Measurements from ENCODE around the gene RAB27A. TPM values are rescaled to one million over a fixed set of nuclear protein-coding genes. Genes with fewer than 3 reads are reported as not detected.
A peak's percentile ranks its signal among the peaks of the same experiment; 100 is the strongest.

The RAB27A gene
- total RNA-seq, 1 donor from 2014 or later, result 98.6 TPM

GRCh38 chr15:55241186-55241585 is 48.4 kb downstream of the RAB27A start:
- H3K4me3 Mint-ChIP-seq, result no peak overlapping the region
- no peak overlapping the region for H3K27ac Mint-ChIP-seq
- peaks cover 34% of the 10 kb centered on the region for H3K36me3 Mint-ChIP-seq (ENCODE audit: low read depth)
- peaks cover 82% of the 10 kb centered on the region for H3K4me1 Mint-ChIP-seq (ENCODE audit: low read depth)
- intact Hi-C loops (cut with micrococcal nuclease), result no loop called here
- H3K27me3 Mint-ChIP-seq (ENCODE audit: insufficient read depth), result no peaks in the 10 kb centered on the region
- DNase-seq (ENCODE audit: low spot score), result no peak
- H3K9me3 Mint-ChIP-seq, result no peaks in the 10 kb centered on the region

GRCh38 chr15:55240125-55240760 is 49.4 kb downstream of the RAB27A start:
- H3K4me3 Mint-ChIP-seq, result no peak overlapping the region
- DNase-seq (ENCODE audit: low spot score), result no peak
- H3K27ac Mint-ChIP-seq, result peak overlapping the region; percentile 18
- intact Hi-C loops (cut with micrococcal nuclease), result no loop called here
- H3K36me3 Mint-ChIP-seq (ENCODE audit: low read depth), result peaks cover 34% of the 10 kb centered on the region
- peaks cover 89% of the 10 kb centered on the region for H3K4me1 Mint-ChIP-seq (ENCODE audit: low read depth)
- H3K27me3 Mint-ChIP-seq (ENCODE audit: insufficient read depth), result no peaks in the 10 kb centered on the region
- H3K9me3 Mint-ChIP-seq, result no peaks in the 10 kb centered on the region

DNA sequence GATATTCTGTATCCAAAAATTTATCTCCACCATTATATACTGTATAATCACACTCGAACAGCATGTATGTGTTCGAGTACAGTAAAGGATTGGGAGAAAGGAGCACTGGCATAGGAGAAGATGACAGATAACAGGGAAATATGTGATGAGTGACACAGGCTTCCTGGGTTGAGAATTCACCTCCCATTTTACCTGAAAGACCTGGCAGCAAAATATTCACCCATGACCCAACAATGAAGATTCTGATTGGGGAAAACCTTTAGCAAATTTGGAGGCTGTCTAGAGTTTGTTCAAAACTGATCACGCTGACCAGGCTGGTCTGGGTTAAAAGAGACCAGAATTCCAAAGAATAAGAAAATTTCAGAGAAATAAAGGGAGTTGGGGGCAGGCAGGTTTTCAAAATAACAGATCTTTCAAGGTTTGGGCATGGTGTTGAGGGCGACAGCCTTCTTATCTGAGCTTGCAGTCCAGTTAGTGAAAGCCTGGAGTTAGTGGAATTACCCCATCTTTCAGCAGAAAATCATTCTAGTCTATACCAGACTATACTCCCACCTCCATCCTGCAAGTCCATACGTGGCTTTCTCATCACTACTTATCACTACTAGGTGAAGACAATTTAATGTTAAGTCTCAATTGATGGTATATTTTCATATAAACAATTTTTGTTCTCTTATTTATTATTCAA is 50.0 kb downstream of the RAB27A start:
- H3K9me3 Mint-ChIP-seq, result no peaks in the 10 kb centered on the region
- peaks cover 84% of the 10 kb centered on the region for H3K4me1 Mint-ChIP-seq (ENCODE audit: low read depth)
- H3K36me3 Mint-ChIP-seq (ENCODE audit: low read depth), result peaks cover 29% of the 10 kb centered on the region
- H3K27me3 Mint-ChIP-seq (ENCODE audit: insufficient read depth), result no peaks in the 10 kb centered on the region
- DNase-seq (ENCODE audit: low spot score), result no peak
- H3K27ac Mint-ChIP-seq, result peak overlapping the region; percentile 18
- intact Hi-C loops (cut with micrococcal nuclease), result loop anchor here (2.0 kb wide), 1 partner anchor 15 kb away; no protein-coding TSS in a partner anchor
- no peak overlapping the region for H3K4me3 Mint-ChIP-seq

DNA sequence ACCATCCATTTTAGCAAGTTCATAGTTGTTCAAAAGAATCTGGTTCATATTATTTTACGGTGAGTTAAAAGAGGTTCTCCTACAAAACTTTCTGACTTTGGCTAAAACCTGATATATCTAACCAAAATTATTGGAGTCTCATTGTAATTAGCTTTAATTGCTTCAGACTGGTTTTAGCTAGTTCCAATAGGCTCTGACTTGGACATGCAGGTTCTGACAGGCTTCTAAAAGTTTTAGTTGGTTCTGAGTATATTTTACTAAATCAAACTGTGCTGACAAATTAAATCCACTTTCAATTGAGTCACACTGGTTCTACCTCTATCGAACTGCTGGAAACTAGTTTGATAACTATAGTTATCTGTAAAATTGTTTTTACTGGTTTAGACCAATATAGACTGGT is 50.7 kb downstream of the RAB27A start:
- peaks cover 31% of the 10 kb centered on the region for H3K36me3 Mint-ChIP-seq (ENCODE audit: low read depth)
- DNase-seq (ENCODE audit: low spot score), result no peak
- H3K27ac Mint-ChIP-seq, result no peak overlapping the region
- intact Hi-C loops (cut with micrococcal nuclease), result loop anchor here (1.0 to 2.0 kb wide), 2 partner anchors 16 to 41 kb away; no protein-coding TSS in a partner anchor
- no peaks in the 10 kb centered on the region for H3K27me3 Mint-ChIP-seq (ENCODE audit: insufficient read depth)
- H3K9me3 Mint-ChIP-seq, result no peaks in the 10 kb centered on the region
- no peak overlapping the region for H3K4me3 Mint-ChIP-seq
- H3K4me1 Mint-ChIP-seq (ENCODE audit: low read depth), result peaks cover 84% of the 10 kb centered on the region

GRCh38 chr15:55237219-55238130 is 52.1 kb downstream of the RAB27A start:
- peak overlapping the region; percentile 45 for H3K4me3 Mint-ChIP-seq
- peaks cover 36% of the 10 kb centered on the region for H3K36me3 Mint-ChIP-seq (ENCODE audit: low read depth)
- H3K9me3 Mint-ChIP-seq, result no peaks in the 10 kb centered on the region
- H3K27ac Mint-ChIP-seq, result peak overlapping the region; percentile 85
- no peaks in the 10 kb centered on the region for H3K27me3 Mint-ChIP-seq (ENCODE audit: insufficient read depth)
- DNase-seq (ENCODE audit: low spot score), result no peak
- intact Hi-C loops (cut with micrococcal nuclease), result loop anchor here (1.0 to 2.0 kb wide), 5 partner anchors 10 to 43 kb away; no protein-coding TSS in a partner anchor
- H3K4me1 Mint-ChIP-seq (ENCODE audit: low read depth), result peaks cover 71% of the 10 kb centered on the region

GRCh38 chr15:55235546-55236036 is 54.0 kb downstream of the RAB27A start:
- Mint-ChIP-seq H3K27ac (no peak overlapping the region), H3K36me3 (ENCODE audit: low read depth) (peaks cover 48% of the 10 kb centered on the region), H3K27me3 (ENCODE audit: insufficient read depth) (no peaks in the 10 kb centered on the region), H3K4me1 (ENCODE audit: low read depth) (peaks cover 74% of the 10 kb centered on the region), H3K9me3 (no peaks in the 10 kb centered on the region), H3K4me3 (no peak overlapping the region)
- intact Hi-C loops (cut with micrococcal nuclease), result no loop called here
- no peak for DNase-seq (ENCODE audit: low spot score)

- Mint-ChIP-seq H3K4me1 (ENCODE audit: low read depth) (peaks cover 74% of the 10 kb centered on the region), H3K27ac (no peak overlapping the region), H3K36me3 (ENCODE audit: low read depth) (peaks cover 48% of the 10 kb centered on the region), H3K4me3 (no peak overlapping the region), H3K27me3 (ENCODE audit: insufficient read depth) (no peaks in the 10 kb centered on the region), H3K9me3 (no peaks in the 10 kb centered on the region)
- DNase-seq (ENCODE audit: low spot score), result no peak
- intact Hi-C loops (cut with micrococcal nuclease), result no loop called here
Observed at GRCh38 chr15:55234800-55235104, 54.9 kb downstream of the RAB27A start.

GRCh38 chr15:55234104-55234799 is 55.4 kb downstream of the RAB27A start:
- Mint-ChIP-seq H3K9me3 (no peaks in the 10 kb centered on the region), H3K4me3 (no peak overlapping the region), H3K36me3 (ENCODE audit: low read depth) (peaks cover 48% of the 10 kb centered on the region), H3K4me1 (ENCODE audit: low read depth) (peaks cover 71% of the 10 kb centered on the region), H3K27ac (no peak overlapping the region), H3K27me3 (ENCODE audit: insufficient read depth) (no peaks in the 10 kb centered on the region)
- intact Hi-C loops (cut with micrococcal nuclease), result no loop called here
- DNase-seq (ENCODE audit: low spot score), result no peak

DNA sequence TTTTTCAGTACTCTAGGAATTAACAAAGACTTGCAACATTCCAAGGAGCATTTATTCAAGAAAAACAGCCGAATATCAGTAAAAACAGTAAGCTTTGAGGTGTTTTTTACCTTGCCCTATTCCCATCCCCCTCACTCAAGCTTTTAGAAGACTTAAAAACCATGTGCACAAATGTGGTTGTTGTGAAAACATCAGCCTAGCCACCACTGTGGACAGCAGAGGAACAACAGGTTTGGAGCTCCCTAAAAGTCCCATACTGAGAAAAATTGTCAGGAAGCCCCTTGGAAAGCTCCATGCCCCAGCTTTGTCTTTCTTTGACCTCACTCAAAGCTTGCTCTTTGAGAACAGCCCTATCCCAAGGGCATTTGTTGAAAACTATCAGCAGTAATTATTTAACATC is 58.2 kb downstream of the RAB27A start:
- H3K27me3 Mint-ChIP-seq (ENCODE audit: insufficient read depth), result no peaks in the 10 kb centered on the region
- H3K4me1 Mint-ChIP-seq (ENCODE audit: low read depth), result peaks cover 47% of the 10 kb centered on the region
- H3K27ac Mint-ChIP-seq, result no peak overlapping the region
- peaks cover 53% of the 10 kb centered on the region for H3K36me3 Mint-ChIP-seq (ENCODE audit: low read depth)
- no peak overlapping the region for H3K4me3 Mint-ChIP-seq
- intact Hi-C loops (cut with micrococcal nuclease), result no loop called here
- H3K9me3 Mint-ChIP-seq, result no peaks in the 10 kb centered on the region
- no peak for DNase-seq (ENCODE audit: low spot score)

DNA sequence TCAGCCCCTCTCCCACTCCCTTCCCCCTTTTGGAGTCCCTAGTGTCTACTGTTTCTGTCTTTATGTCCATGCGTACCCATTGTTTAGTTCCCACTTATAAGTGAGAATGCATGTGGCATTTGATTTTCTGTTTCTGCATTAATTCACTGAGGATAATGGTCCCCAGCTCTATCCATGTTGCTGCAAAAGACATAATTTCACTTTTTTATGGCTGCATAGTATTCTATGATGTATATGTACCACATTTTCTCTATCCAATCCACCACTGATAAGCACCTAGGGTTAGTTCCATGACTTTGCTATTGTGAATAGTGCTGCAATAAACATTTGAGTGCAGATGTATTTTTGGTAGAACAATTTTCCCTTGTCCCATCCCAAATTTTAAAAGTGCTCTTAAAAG is 58.7 kb downstream of the RAB27A start:
- Mint-ChIP-seq H3K36me3 (ENCODE audit: low read depth) (peaks cover 53% of the 10 kb centered on the region), H3K4me3 (no peak overlapping the region), H3K4me1 (ENCODE audit: low read depth) (peaks cover 45% of the 10 kb centered on the region), H3K27ac (no peak overlapping the region), H3K9me3 (no peaks in the 10 kb centered on the region), H3K27me3 (ENCODE audit: insufficient read depth) (no peaks in the 10 kb centered on the region)
- intact Hi-C loops (cut with micrococcal nuclease), result no loop called here
- no peak for DNase-seq (ENCODE audit: low spot score)

DNA sequence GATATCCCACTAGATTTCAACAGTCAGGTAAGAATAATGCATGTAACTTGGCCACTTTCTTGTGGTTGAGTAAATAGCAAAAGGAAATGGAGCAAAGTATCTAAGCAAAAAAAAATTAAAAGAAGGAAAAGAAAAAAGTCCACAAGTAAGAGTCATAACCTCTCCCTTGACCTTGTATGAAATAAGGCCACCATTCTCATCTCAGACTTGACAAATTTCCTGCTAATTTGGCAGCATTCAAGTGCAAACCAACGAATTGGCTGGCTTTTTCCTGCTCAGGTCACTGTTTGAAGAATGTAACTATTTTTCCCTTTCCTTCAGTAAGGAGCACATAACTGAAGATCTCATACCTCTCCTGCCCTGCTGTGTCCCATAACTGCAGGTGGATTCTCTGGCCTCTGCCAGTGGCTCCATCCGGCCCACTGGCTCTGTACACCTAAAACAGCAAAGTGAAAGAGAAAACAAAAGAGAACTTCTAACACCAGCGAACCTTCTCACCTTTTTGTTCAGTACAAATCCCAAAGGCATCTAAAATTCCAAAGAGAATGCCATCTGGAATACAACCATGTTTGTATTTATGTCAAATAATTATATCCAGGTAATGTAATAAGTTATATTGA is 59.5 kb downstream of the RAB27A start:
- Mint-ChIP-seq H3K36me3 (ENCODE audit: low read depth) (peaks cover 55% of the 10 kb centered on the region), H3K27me3 (ENCODE audit: insufficient read depth) (no peaks in the 10 kb centered on the region), H3K9me3 (no peaks in the 10 kb centered on the region), H3K27ac (peak overlapping the region; percentile 71), H3K4me1 (ENCODE audit: low read depth) (peaks cover 46% of the 10 kb centered on the region), H3K4me3 (peak overlapping the region; percentile 15)
- DNase-seq (ENCODE audit: low spot score), result no peak
- intact Hi-C loops (cut with micrococcal nuclease), result no loop called here

DNA sequence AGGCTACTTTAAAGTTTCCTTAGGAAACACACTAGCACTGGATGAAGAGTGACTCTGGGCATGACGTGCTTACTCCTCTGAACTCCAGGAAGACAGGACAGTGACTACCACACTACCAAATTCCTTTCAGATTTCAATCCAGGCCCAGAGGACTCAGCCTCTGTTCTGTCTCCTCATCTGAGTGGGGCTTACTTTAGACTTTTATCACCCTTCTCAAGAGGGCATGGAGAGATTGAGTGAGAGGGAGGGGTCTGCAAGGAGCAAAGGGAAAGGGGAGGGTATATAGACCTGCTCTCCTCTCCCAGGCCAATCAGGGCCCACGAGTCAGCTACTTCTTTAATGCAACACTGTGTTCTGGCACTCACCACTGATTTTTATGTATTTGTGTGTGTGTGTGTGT is 63.5 kb downstream of the RAB27A start:
- Mint-ChIP-seq H3K9me3 (no peaks in the 10 kb centered on the region), H3K4me3 (no peak overlapping the region), H3K36me3 (ENCODE audit: low read depth) (peaks cover 59% of the 10 kb centered on the region), H3K4me1 (ENCODE audit: low read depth) (peaks cover 63% of the 10 kb centered on the region), H3K27me3 (ENCODE audit: insufficient read depth) (no peaks in the 10 kb centered on the region), H3K27ac (no peak overlapping the region)
- no peak for DNase-seq (ENCODE audit: low spot score)
- intact Hi-C loops (cut with micrococcal nuclease), result no loop called here

Data from activated T-helper 1 cell treated with anti-CD3 and anti-CD28 coated beads, Interleukin-12 subunit alpha, Interleukin-12 subunit beta, Interleukin-2, Interleukin-4 antibody, amounts not matched to agents 30 ng/mL and 10 ng/mL and 1 ng/mL, durations not matched to agents 14 hours and 24 hours and 36 hours (primary cell).